ENCODE measurements around the gene NMNAT2. TPM values are rescaled to one million over a fixed set of nuclear protein-coding genes. Genes with fewer than 3 reads are reported as not detected.
A peak's percentile ranks its signal among the peaks of the same experiment; 100 is the strongest.
"Not testable (repeated sequence)": the region's sequence is repeated elsewhere in the genome, so short reads cannot be mapped to it uniquely, and the experiment has no call there.

The NMNAT2 gene
- polyA plus RNA-seq, 12 donors = 0.76 to 2.1 (median 1.6) TPM; not detected in 2

DNA sequence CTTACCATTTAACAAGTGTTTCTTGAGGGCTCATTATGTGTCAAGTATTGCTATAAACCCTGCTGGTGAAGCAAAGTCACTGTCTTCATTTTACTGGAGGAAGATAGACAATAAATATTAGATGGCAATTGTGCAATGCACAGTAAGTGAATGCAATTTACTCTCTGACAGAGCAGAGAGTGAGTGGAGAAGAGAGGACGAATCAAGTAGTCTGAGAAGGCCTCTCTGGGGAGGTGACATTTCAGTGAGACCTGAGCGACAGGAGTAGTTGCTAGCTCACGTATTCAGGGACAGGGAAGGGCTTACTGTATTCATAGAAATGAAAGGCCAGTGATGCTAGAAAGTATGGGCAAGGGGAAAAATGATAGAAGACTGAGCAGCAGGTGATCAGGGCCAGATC is 1.2 kb upstream of the NMNAT2 start:
- no peak for DNase-seq

DNA sequence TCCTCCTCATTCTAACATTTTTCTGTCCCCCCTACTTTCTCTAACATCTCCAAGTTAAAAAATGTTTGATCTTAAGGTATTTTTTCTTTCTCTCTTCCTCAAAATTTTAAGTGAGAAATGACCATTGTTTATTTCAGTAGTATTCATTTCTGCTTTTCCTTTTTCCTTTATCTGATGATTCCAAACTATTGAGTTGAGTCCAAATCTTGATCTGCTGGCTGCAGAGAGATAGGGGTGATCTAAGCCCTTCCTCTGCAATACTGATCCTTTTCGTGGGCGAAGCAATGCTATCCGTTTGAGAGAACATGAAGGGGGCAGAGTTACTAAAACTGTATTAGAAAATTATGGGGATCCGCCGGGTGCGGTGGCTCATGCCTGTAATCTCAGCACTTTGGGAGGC is 516 bp upstream of the NMNAT2 start:
- no peak for DNase-seq

DNA sequence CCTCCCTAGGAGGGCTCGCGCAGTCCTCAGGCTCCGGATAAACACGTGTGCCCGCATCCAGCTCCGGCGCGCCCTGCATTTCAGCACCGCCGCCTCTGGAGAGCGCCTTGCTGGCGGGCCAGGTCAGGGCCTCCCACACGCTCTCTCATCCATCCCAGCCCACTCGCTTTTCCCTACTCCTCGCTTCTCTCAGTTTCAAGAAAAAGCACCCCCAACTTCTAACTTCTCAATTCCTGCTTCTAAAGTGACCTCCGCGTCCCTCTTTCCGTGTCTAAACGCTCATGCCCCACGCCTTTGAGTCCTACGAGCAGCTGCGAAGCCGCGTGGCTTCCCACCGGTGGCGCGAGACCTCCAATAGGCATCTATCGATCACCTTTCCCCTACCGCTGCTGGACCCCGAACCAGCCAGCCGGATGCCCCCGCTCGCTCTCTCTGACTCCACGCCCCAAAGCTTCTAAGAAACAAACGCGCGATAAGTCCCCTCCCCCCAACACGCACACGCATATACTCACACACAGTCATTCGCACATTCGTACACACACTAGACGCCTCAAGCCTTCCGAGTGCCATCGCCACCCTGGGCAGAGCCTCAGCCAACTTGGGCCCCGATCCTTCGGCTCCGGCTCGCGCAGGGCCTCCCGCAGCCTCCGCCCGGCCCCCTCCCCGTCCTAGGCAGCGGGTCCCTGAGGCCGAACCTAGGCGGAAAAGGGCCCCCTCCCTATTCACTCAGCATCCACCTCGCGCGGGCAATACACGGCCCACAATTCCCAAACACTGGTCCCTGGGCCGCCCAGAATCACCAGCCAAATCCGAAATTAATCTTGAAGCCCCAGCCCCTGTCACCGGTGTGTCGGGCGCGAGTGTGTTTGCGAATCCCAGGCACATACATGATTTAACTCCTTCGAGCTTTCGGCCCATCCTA is 1.1 kb downstream of the NMNAT2 start:
- DNase-seq = peak; percentile 80

DNA sequence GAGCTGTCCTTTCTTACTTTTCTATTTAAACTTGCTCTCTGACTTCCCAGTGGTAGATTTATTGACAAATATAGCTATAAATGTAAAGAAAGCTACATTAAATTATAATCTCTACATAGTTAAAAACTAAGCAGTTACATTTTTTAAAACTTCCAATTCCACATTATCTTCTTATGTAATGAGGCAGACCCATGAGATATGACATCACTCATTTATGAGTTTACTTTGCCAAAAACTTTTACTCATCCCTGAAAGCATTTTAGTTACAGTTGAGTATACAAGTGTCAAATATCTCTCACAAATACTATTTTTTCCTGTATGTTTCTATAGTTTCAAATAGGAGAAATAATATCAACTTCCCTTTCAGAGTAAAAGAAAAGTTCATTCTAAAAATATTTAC is 3.8 kb downstream of the NMNAT2 start:
- peak; percentile 26 for DNase-seq

DNA sequence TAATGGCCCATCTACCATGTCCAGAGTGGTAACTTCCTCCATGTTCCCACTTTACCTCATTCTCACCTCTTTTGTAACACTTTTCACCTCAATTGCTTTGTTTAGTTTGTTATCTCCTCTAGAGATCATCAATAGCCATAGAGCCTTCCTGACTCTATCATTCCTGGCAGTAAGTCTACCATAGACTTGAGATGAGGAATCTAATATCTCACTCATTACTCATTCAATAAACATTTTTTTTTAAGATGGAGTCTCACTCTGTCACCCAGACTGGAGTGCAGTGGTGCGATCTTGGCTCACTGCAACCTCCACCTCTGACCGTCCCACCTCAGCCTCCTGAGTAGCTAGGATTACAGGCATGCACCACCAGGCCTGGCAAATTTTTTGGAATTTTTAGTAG is 7.1 kb downstream of the NMNAT2 start:
- DNase-seq = no peak

DNA sequence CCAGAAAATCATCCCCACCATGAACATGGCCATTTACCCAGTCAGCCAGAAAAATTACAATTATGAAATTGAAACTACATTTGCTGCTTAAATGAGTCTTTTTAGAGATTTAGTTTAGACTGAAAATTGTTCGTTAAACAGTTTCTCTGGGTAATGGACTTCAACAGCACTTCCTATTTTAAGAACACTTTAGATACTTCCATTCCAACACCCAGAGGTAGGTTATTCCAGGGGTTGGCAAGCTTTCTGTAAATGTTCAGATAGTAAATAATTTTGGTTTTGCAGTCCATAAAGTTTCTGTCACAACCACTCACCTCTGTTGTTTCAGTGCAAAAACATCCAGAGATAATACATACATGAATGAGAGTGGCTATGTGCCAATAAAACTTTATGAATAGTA is 10.2 kb downstream of the NMNAT2 start:
- no peak for DNase-seq

DNA sequence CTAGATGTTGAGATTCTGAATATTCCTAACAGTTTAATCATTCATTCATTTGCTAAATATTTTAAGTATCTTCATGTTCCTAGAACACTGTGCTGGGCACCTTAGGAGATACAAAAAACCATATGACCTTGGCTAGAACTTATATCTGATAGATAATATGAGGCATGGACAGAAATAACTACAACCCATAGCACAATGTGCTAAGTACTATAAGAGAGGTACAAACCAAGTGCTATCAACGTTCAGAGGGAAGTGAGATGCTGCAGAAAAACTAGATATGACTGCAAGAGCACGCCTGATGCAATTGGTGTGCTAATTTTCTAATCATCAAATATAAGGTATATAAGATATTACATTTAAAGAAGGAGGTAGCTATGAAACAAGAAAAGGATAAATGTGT is 10.7 kb downstream of the NMNAT2 start:
- no peak for DNase-seq

DNA sequence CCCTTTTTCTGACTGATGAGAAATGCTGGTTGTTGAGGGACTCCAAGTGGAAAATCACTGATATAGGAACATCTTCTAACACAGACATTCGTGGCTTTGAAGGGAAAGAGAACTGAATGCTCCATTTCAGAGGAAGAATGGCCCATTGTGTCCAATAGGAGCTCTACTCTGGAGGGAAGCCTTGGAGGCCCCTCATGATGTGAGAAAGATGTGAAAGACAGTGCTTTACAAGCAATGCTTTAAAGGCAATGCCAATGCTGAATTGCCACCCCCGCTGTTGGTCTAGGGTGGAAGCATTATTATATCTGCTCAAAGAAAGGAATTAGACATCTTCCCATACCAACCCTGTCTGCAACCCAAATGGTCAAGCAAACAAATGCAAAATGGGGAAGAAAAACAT is 13.7 kb downstream of the NMNAT2 start:
- DNase-seq = no peak

DNA sequence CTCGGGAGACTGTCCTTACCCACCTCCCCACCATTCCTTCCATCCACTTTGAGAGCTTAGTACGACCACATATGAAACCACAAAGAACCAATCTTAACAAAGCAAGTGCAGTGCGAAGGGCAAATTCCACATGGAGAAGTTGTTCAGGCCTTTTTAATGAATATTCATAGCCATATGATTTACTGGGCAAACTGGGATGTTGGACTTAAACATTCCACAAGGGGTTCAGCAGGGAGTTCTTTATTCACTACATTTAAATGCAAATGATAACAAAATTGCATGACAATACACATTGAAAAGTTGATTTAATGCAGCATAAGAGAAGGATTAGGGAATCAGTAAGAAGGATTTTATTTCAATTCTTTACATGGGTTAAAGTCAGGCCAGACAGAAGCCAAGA is 14.7 kb downstream of the NMNAT2 start:
- DNase-seq = no peak

DNA sequence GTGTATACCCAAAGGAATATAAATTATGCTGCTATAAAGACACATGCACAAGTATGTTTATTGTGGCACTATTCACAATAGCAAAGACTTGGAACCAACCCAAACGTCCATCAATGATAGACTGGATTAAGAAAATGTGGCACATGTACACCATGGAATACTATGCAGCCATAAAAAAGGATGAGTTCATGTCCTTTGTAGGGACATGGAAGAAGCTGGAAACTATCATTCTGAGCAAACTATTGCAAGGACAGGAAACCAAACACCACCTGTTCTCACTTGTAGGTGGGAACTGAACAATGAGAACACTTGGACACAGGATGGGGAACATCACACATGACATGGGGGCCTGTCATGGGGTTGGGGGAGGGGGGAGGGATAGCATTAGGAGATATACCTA is 16.6 kb downstream of the NMNAT2 start:
- not testable (repeated sequence) for DNase-seq

DNA sequence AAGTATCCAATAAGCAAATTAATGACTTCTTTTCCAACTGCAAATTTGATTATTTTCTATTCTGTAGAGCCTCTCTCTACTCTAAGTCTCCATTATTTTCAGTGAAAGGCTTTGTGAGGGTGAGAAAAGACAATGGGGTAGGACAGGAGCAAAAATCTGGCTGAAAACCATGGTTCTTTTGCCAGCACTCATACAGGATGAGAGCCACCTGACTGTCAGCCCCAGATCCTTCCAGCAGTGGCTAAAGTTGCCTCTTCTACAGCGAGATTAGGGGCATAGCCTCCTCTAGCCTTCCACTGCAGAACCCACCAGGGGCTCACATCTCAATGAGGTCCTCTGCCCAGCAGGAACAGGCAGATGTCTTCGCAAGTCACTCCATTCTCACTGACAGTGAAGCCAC is 23.7 kb downstream of the NMNAT2 start:
- no peak for DNase-seq

DNA sequence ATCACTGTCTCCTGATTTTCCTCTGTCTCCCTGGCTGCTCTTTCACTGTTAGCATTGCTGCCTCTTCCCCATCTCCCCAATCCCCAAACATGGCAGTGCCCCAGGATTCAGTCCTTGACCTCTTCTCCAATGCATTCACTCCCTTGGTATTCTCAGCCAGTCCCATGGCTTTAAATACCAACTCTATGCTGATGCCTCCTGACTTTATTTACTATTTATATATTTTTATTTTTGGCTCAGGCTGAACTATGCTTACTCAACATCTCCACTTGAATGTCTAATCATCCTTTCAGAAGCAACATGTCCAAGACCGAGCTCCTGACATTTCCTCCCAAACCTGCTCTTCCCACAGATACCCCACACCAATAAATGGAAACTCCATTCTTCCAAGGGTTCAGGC is 26.3 kb downstream of the NMNAT2 start:
- no peak for DNase-seq

DNA sequence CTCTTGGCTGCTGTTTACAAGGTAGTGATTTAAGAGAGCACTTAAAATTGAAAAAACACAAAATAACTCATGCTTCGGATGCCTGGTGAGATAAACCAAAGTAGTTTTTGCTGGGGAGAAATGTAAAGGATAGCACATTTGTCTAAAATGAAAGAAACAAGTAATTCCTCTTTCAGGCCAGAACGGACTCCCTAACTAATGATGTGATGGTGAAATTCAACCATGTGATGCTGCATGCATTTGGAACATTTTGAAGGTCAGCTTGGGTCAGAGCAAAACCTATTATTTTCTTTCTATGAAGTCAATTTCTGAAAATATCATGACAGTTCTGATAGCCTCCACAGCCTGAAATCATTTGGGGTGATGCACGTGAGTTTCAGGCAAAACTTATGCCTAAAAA is 27.6 kb downstream of the NMNAT2 start:
- DNase-seq = no peak

DNA sequence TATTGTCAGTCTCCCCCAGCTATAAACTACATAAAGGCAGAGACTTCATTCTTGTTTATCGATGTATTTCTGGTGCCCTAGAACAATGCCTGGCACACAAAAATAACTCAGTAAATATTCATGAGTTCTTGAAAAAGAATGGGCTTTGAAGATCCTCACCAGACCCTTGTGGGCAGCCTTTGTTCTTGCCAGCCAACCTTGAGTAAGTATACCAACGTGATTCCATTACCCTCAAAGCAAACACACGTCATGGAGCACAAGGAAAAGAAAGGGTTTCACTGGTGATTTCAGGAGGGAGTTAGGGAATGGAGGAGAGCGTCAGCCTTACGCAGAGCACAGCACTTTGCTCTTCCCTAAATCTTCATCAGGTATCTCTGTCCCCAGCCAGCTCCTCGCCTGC is 29.4 kb downstream of the NMNAT2 start:
- DNase-seq = no peak

DNA sequence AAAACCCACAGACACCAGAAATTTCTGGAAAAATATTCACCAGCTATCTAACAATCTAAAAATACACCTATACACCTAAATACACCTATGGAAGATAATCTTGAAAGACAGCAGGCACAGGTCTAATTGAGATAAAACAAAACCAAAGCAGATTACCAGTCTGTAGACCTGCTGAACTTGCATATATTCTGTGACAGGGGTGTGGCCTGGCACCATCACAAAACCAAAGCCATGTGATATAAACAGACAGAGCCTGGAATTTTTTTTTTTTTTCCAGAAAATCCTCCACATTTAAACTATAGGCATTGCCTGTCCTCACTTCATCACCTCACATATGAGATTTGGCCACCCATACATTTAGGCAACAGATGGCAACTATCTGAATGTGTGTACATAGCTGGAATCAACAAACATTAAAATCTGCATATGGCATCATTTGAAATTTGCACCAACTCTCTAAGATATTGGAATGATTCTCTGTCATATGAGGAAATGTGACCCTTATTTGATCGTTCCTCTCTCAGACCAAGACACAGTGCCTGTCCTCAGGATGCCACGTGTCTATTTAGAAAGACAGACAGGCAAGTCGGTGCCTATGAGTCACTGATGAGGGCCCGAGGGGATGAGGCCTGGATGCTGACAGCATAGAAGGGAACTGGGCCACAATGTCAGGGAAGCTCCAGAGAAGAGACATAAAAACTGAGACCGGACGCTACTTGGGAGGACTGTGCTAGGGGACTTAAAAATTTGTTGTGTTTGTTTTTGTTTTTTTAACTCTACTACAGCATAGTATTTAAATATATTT is 32.6 kb downstream of the NMNAT2 start:
- no peak for DNase-seq

DNA sequence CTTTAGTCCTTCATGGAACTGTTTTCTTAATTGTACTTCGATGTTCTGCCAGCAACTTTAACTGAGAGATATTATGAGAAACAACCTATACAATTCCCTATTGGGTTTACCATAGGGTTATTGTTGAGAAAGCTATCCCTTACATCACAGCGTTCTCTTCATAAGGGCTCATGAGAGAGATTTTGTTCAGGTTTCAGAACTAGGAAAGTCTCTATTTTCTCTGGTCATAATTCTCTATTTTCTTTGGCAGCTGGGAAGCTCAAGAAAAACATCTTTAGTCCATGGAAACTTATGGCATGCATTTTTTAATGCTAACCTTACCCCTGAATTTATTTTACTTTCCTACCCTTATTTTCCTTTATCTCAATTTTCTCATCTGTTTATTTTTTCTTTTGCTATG is 38.2 kb downstream of the NMNAT2 start:
- no peak for DNase-seq

DNA sequence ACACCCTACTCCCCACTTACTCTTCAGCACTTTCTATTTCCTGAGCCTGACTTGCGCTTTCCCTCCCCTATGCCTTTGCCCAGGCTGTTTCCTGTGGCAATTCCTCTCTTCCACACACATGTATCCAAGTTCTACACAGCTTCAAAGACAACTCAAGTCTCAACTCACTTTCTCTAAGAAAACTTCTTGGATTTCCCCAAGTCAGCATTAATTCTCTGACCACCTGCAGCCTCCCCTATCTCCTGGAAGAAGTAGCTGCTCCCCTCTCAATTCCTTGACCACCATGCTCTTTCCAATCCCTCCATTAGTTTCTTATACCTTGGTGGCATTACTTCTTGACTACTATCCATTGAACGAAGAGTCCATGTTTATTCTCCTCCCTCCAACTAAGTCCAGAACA is 42.8 kb downstream of the NMNAT2 start:
- DNase-seq = no peak

DNA sequence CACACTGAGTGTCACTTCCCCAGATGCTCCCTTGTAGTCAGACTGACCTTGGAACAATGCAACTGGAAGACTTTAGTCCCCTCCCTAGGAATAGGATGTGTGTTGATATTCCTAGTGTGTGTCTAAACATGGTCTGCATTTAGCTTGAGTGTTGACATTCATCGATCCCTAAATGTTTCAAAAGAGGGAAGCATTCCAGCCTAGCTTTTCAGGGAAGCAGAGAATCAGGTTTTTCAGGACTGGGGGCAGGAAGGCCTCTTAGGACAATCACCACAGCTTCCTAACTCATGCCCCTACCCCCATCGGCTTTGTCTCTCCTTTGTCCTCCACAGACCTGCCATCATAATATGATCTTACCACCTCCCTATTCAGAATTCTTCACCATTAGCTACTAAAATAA is 43.4 kb downstream of the NMNAT2 start:
- DNase-seq = no peak

DNA sequence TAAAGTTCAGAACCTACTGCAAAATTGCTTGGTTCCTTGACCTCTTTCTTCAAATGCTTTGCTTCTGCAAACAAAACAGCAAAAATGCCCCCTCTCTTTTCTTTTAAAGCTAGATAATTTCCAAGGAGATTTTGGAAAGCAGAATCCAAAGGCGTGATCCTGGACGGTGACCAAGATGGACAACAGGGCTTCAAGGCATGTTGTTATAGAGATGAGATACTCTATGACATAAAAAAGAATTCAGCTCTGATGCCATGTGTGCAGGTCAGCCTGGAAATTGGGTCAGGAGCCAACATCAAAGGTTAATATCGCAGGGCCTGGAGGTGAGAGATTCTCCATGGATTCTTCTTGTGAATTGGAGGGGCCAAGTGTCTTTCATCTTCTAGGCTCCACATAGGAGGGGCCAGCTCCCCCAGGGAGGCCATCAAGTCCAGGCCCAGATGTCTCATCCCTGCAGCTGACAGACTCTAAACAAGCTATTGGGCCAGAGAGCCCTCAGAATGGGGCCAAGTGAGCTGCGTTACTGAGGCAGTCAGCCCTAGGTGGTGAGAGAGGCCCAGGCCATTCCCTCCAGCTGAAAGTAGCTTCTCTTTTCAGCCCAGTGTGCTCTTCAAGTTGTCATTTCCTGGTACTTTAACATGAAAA is 45.5 kb downstream of the NMNAT2 start:
- DNase-seq = peak; percentile 19

DNA sequence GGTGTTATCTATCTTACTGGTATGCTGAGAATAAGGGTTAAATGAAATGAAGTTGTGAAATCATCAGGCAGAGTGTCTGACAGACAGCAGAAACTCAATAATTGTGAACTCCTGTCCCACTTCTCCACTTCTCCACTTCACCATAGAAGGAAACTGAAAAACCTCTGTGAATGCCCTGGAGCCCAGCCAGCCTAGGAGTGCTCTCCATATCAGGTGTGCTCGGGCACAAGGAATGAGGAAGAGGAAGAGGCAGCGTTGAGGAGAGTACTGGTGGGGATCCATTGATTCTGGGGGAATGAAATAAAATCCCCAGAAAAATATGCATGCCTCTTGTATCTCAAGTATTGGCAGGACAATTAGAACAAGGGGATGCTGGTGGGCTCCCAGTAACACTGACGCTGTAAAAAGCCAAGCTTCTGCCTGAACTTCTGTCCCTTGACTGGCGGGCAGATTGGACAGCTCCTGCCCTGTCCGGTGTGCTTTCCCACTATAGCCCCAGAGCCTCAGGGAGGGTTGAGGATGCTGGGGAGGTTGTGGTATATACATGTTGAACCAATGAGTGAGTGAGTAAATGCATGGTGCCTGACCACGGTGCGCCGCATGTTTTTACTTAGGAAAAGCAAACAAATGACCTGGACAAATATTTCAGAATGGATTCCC is 47.7 kb downstream of the NMNAT2 start:
- DNase-seq = no peak

DNA sequence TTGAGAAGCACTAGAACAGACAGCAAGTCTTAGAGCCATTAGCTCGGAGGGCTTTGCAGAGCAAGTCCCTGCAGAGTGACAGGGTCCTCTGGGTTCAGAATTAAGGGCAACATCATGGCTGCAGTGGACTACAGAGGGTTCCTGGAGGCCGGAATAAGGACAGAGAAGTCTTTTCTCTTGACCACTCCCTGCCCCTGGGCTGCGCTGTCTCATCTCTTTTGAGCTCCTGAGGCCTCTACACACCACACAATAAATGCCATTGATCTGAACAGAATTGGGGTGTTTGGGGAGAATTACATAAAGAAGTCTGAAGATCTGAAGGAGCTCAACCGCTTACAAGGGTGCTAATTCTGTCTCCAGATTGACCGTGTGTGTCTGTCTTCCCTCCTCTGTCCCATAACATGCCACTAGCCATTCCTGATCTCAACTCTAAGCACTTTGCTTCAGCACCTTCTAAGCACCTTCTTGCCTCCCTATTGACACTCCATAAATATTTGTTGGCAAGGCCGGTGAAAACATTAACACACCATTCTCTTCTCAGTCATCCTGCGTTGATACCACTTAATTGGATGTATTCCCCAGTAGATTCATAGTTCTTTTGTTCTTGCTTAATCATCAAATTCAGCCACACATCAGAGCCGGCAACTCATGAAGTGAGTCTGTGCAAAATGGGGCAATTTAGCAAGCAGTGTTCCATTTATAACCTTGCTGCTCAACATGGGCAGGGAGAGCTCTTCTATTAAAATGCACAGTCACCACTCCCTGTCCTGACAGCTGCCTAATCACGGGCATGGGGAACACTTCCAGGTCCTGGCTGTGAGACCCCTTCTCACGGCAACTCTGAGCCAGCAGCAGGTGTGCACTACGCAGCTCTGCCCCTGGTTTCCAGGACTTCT is 49.7 kb downstream of the NMNAT2 start:
- no peak for DNase-seq

All from muscle of arm (tissue), 12 donors.